ENCODE measurements around the gene ING3.

DNA sequence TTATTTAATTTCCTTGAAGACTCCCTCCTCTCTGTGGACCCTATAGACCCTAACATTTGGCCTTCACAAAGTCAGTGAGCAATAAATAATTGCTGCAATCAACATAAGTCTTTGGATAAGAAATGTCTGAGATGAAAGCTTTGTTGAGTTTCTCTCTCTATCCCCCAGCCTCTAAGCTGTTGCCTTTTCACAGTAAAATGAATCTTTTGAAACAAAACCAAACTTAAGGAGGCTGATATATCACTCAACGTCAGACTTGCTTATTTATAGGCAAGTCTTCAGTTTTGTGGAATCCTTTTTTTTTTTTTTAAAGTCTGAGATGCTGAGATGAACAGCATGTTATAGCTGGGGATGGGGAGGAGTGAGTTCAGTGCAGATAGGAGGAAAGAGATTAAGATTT lies 47.9 kb downstream of the ING3 start:
- TF ChIP-seq, protein P1, sequence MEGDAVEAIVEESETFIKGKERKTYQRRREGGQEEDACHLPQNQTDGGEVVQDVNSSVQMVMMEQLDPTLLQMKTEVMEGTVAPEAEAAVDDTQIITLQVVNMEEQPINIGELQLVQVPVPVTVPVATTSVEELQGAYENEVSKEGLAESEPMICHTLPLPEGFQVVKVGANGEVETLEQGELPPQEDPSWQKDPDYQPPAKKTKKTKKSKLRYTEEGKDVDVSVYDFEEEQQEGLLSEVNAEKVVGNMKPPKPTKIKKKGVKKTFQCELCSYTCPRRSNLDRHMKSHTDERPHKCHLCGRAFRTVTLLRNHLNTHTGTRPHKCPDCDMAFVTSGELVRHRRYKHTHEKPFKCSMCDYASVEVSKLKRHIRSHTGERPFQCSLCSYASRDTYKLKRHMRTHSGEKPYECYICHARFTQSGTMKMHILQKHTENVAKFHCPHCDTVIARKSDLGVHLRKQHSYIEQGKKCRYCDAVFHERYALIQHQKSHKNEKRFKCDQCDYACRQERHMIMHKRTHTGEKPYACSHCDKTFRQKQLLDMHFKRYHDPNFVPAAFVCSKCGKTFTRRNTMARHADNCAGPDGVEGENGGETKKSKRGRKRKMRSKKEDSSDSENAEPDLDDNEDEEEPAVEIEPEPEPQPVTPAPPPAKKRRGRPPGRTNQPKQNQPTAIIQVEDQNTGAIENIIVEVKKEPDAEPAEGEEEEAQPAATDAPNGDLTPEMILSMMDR (conservative IDR thresholded peaks at IDR 0.05; ENCODE audit: low read depth, low read length): no peak
- no peak for TF ChIP-seq EZH2 (IDR thresholded peaks at IDR 0.05; ENCODE audit: borderline replicate concordance, low read depth, low read length, poor library complexity, severe bottlenecking)
